ENCODE measurements around the gene SAMD14.

The SAMD14 gene

DNA sequence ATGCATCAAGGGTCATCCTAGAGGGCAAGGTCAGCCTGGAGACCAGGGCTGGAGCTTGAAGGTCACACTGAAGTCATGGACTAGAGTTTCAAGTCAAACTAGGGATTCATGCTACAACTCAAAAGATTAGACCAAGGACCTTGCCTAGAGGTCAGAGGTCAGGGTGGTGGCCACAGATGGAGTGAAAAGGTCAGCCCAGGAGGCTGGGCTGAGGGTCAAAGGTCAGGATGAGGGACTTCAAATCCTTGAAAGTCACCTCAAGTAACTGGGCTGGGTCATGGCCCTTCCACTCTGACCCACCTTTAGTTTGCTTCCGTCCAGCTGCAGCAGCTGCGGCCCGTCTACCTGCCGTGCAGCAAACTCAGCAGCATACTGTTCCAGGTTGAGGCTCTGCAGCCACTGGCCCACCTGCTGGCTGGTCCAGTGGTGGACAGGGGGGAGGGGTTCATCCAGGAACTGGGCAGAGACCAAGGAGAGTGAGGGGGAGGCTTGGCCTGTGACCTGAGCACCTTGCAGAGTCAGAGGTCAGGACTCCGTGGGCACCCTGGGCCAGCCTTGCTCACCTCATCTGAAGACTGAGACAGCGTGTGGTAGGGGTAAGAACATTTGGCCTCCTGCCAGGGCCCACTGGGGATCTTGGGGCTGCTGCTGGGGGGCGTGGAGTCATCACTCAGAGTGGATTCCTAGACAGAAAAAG, 16.2 kb downstream of the SAMD14 start:
- no peak for DNase-seq (ENCODE audit: low read depth in 1 of 2, low spot score in 1 of 2)

GRCh38 chr17:50112694-50113093, 17.3 kb downstream of the SAMD14 start:
- no peak for DNase-seq (ENCODE audit: low read depth in 1 of 2, low spot score in 1 of 2)

GRCh38 chr17:50111673-50112655, 18.0 kb downstream of the SAMD14 start:
- DNase-seq (ENCODE audit: low read depth in 1 of 2, low spot score in 1 of 2), result no peak

GRCh38 chr17:50110591-50111349, 19.2 kb downstream of the SAMD14 start:
- no peak for DNase-seq (ENCODE audit: low read depth in 1 of 2, low spot score in 1 of 2)

DNA sequence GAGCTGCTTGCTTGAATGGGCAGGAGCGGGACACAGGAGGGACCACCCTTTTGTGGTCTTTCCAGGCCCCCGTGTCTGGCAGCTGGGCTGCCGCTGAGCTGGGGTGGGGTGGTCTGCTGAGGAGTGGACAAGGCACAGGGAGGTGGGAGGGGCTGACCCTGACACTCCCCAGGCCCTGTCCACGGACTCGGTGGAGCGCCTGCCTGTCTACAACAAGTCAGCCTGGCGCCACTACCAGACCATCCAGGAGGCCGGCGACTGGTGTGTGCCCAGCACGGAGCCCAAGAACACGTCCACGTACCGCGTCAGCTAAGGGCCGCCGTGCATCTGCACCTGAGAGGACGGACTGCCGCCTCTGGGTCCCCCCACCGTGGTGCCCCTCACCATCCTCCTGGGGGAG, 20.2 kb downstream of the SAMD14 start:
- DNase-seq (ENCODE audit: low read depth in 1 of 2, low spot score in 1 of 2), result no peak

GRCh38 chr17:50109207-50109606, 20.8 kb downstream of the SAMD14 start:
- DNase-seq (ENCODE audit: low read depth in 1 of 2, low spot score in 1 of 2), result no peak

DNA sequence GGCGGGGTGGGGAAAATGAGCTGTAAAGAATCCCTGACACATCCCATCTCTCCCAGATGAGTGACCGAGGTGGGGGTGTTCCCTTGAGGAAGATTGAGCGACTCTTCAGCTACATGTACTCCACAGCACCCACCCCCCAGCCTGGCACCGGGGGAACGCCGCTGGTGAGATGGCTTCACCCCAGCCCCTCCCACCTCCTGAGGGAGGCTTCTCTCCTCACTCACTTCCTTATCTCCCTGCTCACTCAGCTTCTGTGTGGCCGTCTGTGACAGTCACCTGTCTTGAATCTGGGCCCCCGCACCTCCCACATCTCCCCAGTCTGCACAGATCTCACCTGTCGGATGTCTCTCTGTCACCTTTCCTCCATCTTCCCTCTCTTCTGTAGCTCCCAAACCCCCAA, 21.4 kb downstream of the SAMD14 start:
- DNase-seq (ENCODE audit: low read depth in 1 of 2, low spot score in 1 of 2), result no peak

DNA sequence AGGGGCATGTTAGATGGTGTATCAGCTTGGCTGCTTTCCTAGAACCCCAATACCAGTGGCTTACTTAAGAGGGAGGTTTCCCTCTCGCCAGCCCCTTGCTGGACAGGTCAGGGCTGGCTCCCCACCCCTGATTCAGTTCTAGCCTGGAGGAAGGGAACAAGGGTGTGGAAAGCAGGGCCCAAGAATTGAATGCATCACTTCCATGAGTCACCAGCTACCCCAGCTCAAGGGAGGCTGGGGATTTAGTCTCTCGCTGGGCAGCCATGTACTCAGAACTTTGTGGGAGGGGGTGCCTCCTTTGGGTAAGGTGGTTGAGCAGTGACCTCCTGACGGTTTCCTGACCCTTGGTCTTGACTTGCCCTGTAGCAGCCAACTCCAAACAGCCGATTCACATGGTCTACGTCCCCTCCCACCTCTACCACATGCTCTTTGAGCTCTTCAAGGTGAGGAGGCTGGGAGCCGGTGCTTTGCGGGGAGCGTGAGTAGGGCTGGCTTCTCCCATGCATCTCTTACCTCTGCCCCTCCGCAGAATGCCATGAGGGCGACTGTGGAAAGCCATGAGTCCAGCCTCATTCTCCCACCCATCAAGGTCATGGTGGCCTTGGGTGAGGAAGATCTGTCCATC, 22.1 kb downstream of the SAMD14 start:
- no peak for DNase-seq (ENCODE audit: low read depth in 1 of 2, low spot score in 1 of 2)

GRCh38 chr17:50106393-50107131, 23.4 kb downstream of the SAMD14 start:
- DNase-seq (ENCODE audit: low read depth in 1 of 2, low spot score in 1 of 2), result no peak

DNA sequence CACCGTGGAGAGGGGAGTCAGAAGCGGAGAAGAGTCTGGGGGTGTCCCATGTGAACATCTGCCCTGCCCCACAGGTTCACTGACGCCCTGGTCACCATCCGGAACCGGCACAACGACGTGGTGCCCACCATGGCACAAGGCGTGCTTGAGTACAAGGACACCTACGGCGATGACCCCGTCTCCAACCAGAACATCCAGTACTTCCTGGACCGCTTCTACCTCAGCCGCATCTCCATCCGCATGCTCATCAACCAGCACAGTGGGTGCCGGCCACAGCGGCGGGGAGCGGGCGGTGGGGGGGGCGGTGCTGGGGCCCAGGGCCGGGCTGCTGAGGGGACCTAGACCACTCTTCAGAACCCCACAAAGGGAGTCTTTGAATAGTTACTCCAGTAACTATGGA, 24.1 kb downstream of the SAMD14 start:
- DNase-seq (ENCODE audit: low read depth in 1 of 2, low spot score in 1 of 2), result no peak

DNA sequence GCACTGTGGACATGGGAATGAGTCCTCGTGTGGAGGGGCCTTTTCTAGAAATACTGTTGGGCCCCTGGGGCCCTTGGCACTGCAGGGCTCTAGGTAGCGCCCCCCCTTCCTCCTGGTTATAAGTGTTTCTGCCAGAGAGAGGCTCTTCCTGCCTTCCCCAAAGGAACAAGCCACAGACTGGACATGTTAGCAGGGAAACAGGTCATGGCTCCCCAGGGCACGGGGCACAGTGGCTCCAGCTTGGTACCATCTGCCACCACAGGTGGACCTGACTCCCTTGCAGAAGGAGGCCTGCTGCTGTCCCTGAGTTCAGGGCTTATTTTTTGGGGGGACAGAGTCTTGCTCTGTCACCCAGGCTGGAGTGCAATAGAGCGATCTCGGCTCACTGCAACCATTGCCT, 26.0 kb downstream of the SAMD14 start:
- DNase-seq (ENCODE audit: low read depth in 1 of 2, low spot score in 1 of 2), result no peak

DNA sequence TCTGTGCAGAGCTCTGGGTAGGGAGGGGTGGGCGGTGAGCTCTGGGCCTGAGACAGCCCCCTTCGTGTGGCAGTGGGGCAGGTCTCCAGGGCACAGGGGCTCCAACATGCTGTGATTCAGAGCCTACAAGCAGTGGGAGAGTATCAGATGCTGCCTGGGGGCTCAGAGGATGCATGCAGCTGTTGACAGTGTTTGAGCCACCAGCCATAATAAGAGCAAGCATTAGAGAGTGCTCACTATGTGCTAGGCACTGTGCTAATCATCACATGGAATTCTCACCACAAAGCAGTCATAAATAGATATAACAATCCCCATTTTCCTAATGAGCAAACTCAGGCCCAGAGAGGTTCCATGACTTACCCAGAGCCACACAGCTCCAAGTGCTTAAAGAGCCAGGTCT, 26.7 kb downstream of the SAMD14 start:
- DNase-seq (ENCODE audit: low read depth in 1 of 2, low spot score in 1 of 2), result no peak

DNA sequence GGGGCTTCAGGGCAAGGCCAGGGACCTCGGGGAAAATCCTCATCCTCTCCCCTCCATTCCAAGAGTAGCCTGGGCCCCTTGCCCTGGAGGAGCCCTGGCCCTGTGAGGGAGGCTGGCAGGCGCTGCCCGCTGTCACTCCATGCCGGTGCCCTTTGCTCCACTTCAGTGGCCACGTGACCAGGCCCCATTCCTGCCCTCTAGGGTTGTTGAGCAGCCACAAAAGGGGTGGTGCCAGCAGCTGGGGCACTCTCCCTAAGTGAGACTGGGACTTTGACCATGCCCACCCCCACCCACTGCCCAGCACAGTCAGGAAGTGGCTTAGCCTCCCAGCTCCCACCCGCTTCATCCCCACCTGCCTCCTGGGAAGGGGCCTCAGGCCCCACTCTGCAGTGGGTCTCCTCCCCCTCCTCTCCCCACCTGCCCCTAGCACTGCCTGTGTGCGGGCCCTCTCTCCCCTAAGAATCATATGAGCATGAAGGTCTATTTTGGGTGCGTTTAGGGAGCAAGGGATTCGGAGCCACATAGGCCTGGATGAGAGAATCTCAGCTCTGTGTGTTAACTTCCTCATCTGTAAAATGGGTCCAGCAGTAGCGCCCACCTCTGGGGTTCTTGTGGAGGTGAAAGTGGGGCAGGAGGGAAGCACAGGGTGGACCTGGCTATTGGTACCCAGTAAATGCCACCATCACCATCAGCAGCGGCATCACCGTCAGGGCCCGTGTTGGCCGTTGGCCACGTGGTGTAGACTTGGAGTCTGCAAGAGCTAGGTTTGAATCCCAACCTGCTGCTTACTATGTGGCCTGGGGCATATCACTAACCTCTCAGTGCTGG, 27.6 kb downstream of the SAMD14 start:
- DNase-seq (ENCODE audit: low read depth in 1 of 2, low spot score in 1 of 2), result no peak

DNA sequence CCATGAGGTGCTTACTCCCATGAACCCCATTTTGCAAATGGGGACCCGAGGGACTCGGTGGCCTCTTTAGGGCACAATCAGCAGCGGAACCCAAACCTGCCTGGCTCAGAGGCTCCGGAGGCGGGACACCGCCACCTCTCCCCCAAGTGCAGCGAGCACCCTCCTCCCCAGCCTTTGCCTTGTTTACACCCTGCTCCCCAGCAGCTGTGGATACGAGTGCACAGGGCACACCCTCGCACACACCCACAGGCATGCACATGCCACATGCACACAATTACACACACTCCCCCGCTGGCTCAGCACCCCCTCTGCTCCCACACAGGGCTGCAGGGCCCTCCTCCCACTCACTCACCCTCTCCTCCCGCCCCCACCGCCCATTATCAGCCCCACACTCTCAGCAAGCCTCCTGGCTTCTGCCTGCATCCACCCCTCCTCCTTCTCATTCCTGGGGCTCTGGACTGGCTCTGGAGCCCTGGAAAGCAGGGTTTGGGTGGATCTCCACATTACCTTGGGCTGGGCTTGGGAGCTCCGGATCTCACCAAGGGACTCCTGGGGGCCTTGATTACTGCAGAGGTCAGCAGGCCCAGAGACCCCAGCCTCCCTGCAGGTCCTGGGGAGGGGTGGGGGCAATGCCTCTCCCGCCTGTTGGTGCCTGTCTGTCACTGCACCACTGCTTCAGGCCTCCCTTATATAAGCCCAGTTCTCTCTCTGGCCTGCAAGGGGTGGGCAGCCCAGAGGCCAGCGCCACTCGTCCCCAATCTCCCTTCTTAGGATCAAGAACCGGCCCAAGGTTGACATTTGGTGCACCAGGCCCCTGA, 28.4 kb downstream of the SAMD14 start:
- no peak for DNase-seq (ENCODE audit: low read depth in 1 of 2, low spot score in 1 of 2)

GRCh38 chr17:50100921-50101345, 29.0 kb downstream of the SAMD14 start:
- no peak for DNase-seq (ENCODE audit: low read depth in 1 of 2, low spot score in 1 of 2)

DNA sequence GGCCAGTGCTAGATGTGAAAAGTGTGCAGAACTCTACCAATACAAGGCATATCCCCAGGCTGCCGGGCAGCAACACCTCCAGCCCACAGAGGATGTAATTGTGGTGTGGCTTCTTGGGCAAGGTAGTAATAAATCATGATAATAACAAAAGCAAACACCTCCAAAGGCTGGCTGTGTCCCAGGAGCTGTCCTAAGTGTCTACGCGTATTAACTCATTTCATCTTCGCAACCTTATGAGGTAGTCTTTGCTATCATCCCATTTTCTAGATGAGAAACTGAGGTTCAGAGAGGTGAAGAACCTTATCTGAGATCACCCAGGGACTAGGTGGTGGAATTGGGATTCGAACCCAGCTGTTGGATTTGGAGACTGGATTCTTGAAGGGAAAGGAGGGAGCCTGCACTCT, 29.5 kb downstream of the SAMD14 start:
- DNase-seq (ENCODE audit: low read depth in 1 of 2, low spot score in 1 of 2), result no peak

DNA sequence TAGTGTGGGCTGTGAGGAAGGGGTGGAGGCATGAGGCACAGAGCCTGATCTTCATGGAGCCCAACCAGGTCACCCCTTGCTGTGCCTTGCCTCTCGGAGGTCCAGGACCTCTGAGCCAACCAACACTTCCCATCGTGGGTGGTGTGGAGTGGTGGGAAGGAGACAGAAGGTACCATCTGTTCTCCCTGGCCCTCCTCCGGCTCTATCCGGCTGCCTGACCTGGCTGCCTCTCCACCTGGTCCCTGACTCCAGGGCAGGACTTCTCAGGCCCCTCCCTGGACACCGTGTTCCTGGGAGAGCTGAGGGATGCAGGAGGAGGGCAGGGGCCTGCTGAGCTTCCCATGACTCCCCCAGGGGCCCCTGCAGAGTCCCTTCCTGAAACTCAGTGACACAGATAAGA, 31.0 kb downstream of the SAMD14 start:
- DNase-seq (ENCODE audit: low read depth in 1 of 2, low spot score in 1 of 2), result no peak

DNA sequence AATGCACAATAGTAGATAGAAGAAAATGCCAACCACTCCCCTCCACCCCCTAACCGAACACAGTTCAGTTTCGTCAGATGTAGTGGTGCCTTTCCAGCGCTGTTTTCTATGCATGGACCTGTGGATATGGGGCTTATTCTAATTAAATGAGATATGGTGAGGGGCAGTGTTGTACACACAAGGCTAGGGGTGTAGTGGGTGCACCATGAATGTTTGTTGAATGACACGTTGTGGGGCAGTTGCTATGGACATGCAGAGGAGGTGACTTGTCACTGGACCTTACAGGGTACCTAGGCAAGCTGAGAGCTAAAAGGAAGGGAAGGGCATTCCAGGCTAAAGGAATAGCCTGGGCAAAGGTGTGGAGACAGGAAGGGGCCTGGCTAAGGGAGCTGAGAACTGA, 31.4 kb downstream of the SAMD14 start:
- DNase-seq (ENCODE audit: low read depth in 1 of 2, low spot score in 1 of 2), result no peak

GRCh38 chr17:50097926-50098325, 32.0 kb downstream of the SAMD14 start:
- no peak for DNase-seq (ENCODE audit: low read depth in 1 of 2, low spot score in 1 of 2)

Data from stimulated activated CD4-positive, alpha-beta T cell treated with anti-CD3 and anti-CD28 coated beads, Interleukin-15, amount 100 ng/mL, for 1 hour (primary cell).